ENCODE results near the gene FAM13A. TPM values are rescaled to one million over a fixed set of nuclear protein-coding genes. Genes with fewer than 3 reads are reported as not detected.

Gene FAM13A
- total and polyA plus RNA-seq, 2 of the 13 experiments (the other 11 are each of a cell fraction or from before 2014, with no cell fraction given), result 1.2 to 36.2 TPM

GRCh38 chr4:89009761-89010369 lies 47.1 kb downstream of the FAM13A start (continued):
- TF ChIP-seq HNF1A (IDR thresholded peaks at IDR 0.05; ENCODE audit: low read depth), result peak; percentile 28; the same call in 1 of the 2 replicates
- TF ChIP-seq HNF1A (CRISPR knock-in tag; IDR thresholded peaks at IDR 0.05; ENCODE audit: borderline replicate concordance), result no peak
- no peak for TF ChIP-seq ZBTB37 (CRISPR knock-in tag; IDR thresholded peaks at IDR 0.05)
- 0 out of 2 replicates have a peak, but pooled peaks have one; percentile 21 for TF ChIP-seq HNRNPUL1 (IDR thresholded peaks at IDR 0.05; ENCODE audit: low read depth, low read length)
- TF ChIP-seq NFIC (IDR thresholded peaks at IDR 0.05; ENCODE audit: low read length), result peak; percentile 6; the same call in 1 of the 2 replicates

GRCh38 chr4:89009115-89009514 lies 47.9 kb downstream of the FAM13A start:
- Histone ChIP-seq H3K4me3 (replicated peaks in 1 of 3; ENCODE audit: insufficient read depth in 1 of 3, low read depth in 2 of 3, low read length in 3 of 3) (peak overlapping the region in 2 of 3 experiments; percentile 39 to 48; a peak in 3 of 6 replicates), H3K4me2 (ENCODE audit: low read depth, low read length) (peak overlapping the region; percentile 73), H3K79me2 (ENCODE audit: insufficient read depth, low read length) (peaks cover 9% of the 10 kb centered on the region), H3K4me1 (ENCODE audit: insufficient read depth, low read length) (peaks cover 58% of the 10 kb centered on the region), H4K20me1 (ENCODE audit: insufficient read depth, low read length) (no peaks in the 10 kb centered on the region), H3K9ac (ENCODE audit: insufficient read depth, low read depth, low read length) (no peak overlapping the region), H2AFZ (ENCODE audit: low read length) (no peak overlapping the region), H3K9me3 (ENCODE audit: low read length) (no peaks in the 10 kb centered on the region), H3K27me3 (ENCODE audit: control insufficient read depth in 1 of 2, insufficient read depth in 2 of 2, low read length in 2 of 2) (no peaks in the 10 kb centered on the region), H3K27ac (ENCODE audit: extremely low read length, insufficient read depth, low read length) (peak overlapping the region; percentile 67), H3K36me3 (replicated peaks in 1 of 2; ENCODE audit: control insufficient read depth in 1 of 2, insufficient read depth in 2 of 2, low read length in 2 of 2) (no peaks in the 10 kb centered on the region)
- intact Hi-C loops (cut with micrococcal nuclease; ENCODE audit: unreplicated experiment) (no loop called here), in situ Hi-C loops (cut with HindIII; ENCODE audit: extremely low pct_ligation_motif_present, low pct_unique_long_range_greater_than_20kb) (no loop called here)
- ChIA-PET CTCF (ENCODE audit: low intra/inter-chr PET ratio, low total read pairs) (no interaction called here), POLR2A (no interaction called here)
- DNase-seq (ENCODE audit: low spot score) (peak; percentile 13), ATAC-seq (peak; percentile 88), FAIRE-seq (no peak)
- 5% methylated on average over 3 of the region's 3 CpGs for WGBS (ENCODE audit: low lambda C conversion rate)
- BruUV-seq (replicated peaks), result no TSS peak
- TF ChIP-seq FOXP1 (IDR thresholded peaks at IDR 0.05) (no peak), FOXP1 (CRISPR knock-in tag; IDR thresholded peaks at IDR 0.05) (0 out of 2 replicates have a peak, but pooled peaks have one; percentile 13), FIP1L1 (IDR thresholded peaks at IDR 0.05; ENCODE audit: borderline replicate concordance, insufficient read depth, low read depth, low read length) (no peak), ZNF580 (CRISPR knock-in tag; IDR thresholded peaks at IDR 0.05; ENCODE audit: borderline replicate concordance, low read depth) (no peak), EP300 (IDR thresholded peaks at IDR 0.05; ENCODE audit: low read depth in 2 of 2, low read length in 2 of 2) (peak in 1 of 2 experiments; percentile 48; a peak in 1 of 4 replicates), EP300 (CRISPR knock-in tag; IDR thresholded peaks at IDR 0.05; ENCODE audit: borderline replicate concordance) (no peak), CREB1 (IDR thresholded peaks at IDR 0.05) (no peak), CREB1 (CRISPR knock-in tag; IDR thresholded peaks at IDR 0.05) (peak; percentile 56; the same call in 1 of the 2 replicates), ZNF224 (CRISPR knock-in tag; IDR thresholded peaks at IDR 0.05) (no peak), STAT5B (CRISPR knock-in tag; IDR thresholded peaks at IDR 0.05) (no peak), ZNF343 (CRISPR knock-in tag; IDR thresholded peaks at IDR 0.05) (no peak), RARG (CRISPR knock-in tag; IDR thresholded peaks at IDR 0.05; ENCODE audit: low read depth) (no peak), ESRRA (CRISPR knock-in tag; IDR thresholded peaks at IDR 0.05; ENCODE audit: low read depth) (no peak), SIX1 (CRISPR knock-in tag; IDR thresholded peaks at IDR 0.05; ENCODE audit: borderline replicate concordance) (peak; percentile 66; the same call in 1 of the 2 replicates), SOX5 (CRISPR knock-in tag; IDR thresholded peaks at IDR 0.05; ENCODE audit: borderline replicate concordance) (peak; percentile 39; the same call in 1 of the 2 replicates)
